Cardiac fibroblast (primary cell): ENCODE results near the gene TMEM273.

Source experiments
- DNase-seq, 2 donors: peaks; one replicate each; pipeline versions ENCODE4 v3.0.0 to v3.0.0-alpha.2; 2010; ENCODE audit warnings: low read depth in 2 of 2
- H3K4me3 ChIP-seq, 2 donors: replicated peaks in 1 of 2; 1 replicate in 1 of 2; 2 replicates in 1 of 2; pipeline ENCODE4 v1.5.1; 2011; ENCODE audit warnings: low read depth in 2 of 2, low read length in 2 of 2, mild to moderate bottlenecking in 2 of 2, moderate library complexity in 1 of 2
- TF ChIP-seq, protein P1 (sequence below): IDR thresholded peaks from one replicate; pipeline ENCODE4 v1.5.1; 2011; ENCODE audit warnings: low read depth, mild to moderate bottlenecking, low read length, inconsistent platforms

Gene TMEM273

DNA sequence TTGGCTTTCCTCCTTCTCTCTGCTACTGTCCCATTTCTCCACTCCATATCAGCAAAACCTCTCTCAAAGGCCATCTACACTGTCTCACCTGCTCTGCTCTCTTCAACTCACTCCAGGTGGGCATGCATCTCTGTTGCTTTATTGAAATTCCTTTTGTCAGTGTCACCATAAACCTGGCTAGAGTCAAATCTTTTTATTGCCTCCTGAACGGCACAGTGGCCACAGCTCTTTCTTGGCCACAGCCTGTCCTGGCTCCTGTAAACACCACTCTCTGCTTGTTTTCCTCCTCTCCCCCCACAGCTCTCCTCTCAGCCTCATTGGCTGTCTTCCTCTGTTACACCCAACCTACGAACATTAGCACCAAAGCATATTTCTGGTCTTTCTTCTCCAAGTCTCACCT is 31.1 kb upstream of the TMEM273 start:
- no peak overlapping the region for H3K4me3 ChIP-seq
- no peak for DNase-seq
- TF ChIP-seq, protein P1, sequence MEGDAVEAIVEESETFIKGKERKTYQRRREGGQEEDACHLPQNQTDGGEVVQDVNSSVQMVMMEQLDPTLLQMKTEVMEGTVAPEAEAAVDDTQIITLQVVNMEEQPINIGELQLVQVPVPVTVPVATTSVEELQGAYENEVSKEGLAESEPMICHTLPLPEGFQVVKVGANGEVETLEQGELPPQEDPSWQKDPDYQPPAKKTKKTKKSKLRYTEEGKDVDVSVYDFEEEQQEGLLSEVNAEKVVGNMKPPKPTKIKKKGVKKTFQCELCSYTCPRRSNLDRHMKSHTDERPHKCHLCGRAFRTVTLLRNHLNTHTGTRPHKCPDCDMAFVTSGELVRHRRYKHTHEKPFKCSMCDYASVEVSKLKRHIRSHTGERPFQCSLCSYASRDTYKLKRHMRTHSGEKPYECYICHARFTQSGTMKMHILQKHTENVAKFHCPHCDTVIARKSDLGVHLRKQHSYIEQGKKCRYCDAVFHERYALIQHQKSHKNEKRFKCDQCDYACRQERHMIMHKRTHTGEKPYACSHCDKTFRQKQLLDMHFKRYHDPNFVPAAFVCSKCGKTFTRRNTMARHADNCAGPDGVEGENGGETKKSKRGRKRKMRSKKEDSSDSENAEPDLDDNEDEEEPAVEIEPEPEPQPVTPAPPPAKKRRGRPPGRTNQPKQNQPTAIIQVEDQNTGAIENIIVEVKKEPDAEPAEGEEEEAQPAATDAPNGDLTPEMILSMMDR = no peak

DNA sequence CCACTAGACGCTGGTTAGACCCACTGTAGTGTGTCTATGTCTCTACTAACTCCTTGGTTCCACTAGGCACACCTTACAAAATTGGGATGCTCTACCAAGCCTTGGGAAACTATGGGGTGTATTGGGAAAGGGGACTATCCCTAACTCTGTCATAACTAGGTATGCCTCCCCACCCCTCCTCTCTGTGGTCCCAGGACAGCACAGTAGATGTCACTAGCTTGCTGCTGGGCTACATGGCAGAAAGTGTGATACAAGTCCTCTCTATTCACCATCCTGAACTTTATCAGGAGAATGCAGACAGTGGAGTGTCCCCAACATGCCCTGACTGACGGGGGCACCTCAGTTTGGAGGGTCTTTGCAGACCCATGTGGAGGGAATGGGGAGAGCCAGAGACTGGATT is 30.3 kb upstream of the TMEM273 start:
- DNase-seq = no peak
- TF ChIP-seq, protein P1 = no peak
- H3K4me3 ChIP-seq = no peak overlapping the region

DNA sequence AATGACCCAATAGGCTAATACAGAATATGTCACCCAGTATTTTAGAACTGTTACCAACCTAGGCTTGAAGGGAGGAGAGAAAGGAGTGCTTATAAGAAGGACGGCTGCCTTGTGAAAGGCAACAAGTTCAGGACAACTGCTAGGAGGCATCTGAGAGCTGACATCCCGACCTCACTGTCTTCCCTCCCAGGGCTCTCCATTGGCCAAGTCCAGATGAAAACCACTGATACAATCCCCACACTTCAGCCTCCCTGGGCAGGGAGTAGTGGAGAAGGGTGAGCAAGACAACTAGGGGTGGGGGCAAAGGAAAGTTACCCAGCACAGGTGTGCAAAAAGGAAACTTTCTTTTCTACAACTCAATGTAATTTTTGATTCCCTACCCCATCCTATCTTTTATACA is 29.5 kb upstream of the TMEM273 start:
- no peak overlapping the region for H3K4me3 ChIP-seq
- TF ChIP-seq, protein P1 = no peak
- DNase-seq = no peak

DNA sequence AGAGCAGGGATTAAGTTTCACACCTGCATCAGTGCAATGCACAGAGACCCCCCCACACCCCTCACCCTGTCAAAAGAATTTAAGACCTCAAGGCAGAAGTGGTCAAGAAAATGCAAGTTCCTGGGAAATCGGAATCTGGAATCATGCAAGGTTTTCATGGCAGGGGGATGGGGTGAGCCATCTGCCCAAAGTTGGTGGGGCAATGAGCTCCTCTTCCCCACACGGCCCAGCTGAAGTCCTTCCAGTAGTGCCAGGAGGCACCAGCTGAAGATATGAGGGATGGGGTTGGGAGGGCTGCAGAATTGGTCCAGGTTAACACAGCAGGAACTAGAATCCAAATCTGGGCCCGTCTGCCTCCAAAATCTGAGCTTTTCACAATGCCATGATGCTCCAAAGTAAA is 25.0 kb upstream of the TMEM273 start:
- TF ChIP-seq, protein P1 = no peak
- no peak overlapping the region for H3K4me3 ChIP-seq
- DNase-seq = no peak

DNA sequence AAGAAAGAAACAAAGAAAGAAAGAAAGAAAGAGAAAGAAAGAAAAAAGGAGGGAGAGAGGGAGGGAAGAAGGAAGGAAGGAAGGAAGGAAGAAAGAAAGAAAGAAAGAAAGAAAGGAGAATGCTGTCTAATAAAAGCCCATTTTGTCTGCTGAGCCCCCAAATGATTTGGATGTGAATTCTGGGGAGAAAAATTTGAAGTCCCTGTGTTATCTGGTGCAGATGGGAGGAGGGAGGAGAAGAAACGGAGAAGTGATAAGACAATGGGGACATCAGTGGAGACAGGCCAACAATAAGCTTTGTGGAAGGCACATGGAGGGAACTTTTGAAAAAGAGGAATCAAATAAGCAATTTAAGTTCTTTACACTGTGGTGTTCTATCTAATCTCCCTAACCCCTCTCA is 24.6 kb upstream of the TMEM273 start:
- DNase-seq = no peak
- TF ChIP-seq, protein P1 = no peak
- H3K4me3 ChIP-seq = no peak overlapping the region

DNA sequence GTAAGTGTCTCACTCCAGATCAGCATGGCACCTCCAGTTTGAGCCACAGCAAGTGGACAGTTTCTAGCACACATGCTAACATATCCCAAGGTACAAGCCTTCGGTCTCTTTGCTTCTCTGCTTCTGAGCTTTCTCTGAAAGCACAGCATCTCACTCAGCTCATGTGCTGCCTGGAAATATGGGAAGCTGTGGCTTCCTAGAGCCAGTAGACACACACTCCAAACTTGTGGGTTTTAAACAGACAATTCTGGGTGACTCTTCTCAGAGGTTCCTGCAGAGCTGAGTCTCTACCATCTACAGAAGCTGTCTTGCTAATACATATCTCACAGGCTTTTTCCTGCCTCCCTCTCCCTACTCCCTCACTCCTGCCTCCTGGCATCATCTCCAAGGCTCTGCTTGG is 23.9 kb upstream of the TMEM273 start:
- H3K4me3 ChIP-seq = no peak overlapping the region
- no peak for DNase-seq
- TF ChIP-seq, protein P1 = no peak

DNA sequence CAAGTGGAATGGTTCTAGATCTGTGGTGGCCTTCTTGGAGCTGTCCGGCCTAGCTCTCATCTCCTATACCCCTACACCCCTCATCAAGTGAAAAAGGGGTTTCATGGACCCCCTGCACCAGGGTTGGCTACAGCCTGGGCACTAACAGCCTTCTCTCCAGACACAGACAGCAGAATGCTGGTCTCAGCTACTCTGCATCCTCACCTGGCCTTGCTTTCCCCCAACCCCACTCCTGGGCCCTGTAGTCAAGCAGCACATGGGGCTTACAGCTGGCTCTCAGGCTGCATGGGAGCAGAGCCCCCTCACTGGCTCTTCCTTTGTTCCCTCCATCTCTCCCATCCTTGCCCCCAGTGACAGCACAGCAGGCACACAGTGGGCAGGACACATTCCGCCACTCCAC is 20.8 kb upstream of the TMEM273 start:
- H3K4me3 ChIP-seq = no peak overlapping the region
- TF ChIP-seq, protein P1 = no peak
- no peak for DNase-seq
